ENCODE results near the gene UPK3BL1. TPM values are rescaled to one million over a fixed set of nuclear protein-coding genes. Genes with fewer than 3 reads are reported as not detected.
"Not testable (repeated sequence)": the region's sequence is repeated elsewhere in the genome, so short reads cannot be mapped to it uniquely, and the experiment has no call there.

The UPK3BL1 gene
- total and polyA plus RNA-seq, 5 experiments from 2014 or later, result 22.4 to 77.3 (median 32.6) TPM

DNA sequence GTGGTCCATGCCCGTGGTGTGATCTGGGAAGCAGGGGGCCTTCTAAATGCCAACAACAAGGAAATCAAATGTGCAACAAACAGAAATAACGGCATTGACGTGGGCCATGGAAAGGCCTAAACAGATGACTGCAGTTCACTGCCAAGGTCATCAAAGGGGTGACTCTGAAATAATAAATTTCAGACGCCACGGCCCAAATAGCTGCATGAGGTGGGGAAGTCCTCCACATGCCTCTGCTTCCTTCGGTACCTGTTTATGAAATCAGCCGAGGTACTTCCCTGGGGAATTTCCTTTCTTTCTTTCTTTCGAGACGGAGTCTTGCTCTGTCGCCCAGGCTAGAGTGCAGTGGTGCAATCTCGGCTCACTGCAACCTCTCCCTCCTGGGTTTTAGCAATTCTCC, 22.2 kb upstream of the UPK3BL1 start:
- H3K36me3 Mint-ChIP-seq, DNase-seq, H3K4me1 Mint-ChIP-seq, POLR2A ChIA-PET, H3K27me3 Mint-ChIP-seq, H3K9me3 Mint-ChIP-seq, ATAC-seq, H3K27ac Mint-ChIP-seq, H3K4me3 Mint-ChIP-seq: not testable (repeated sequence)

DNA sequence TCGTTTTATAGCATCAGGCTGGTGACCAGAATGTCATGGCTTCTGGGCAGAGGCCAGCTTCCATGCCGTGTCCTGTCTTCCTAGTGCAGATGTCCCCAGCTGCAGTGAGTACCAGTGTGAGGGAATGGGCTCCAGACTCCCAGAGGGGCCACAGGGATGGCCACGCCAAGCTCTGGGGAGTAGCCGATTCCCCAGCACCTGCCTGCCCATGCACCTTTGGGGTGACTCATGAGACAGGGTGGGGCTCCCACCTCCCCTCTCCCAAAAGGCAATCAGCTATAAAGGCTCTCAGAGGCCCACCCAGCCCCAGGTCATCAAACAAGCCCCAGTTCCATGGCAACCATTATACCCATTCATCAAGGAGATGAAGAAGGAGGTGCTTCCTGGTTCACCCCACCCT, 7.3 kb upstream of the UPK3BL1 start, which contains the start of gene SPDYE2B:
SPDYE2B (plus strand) TSS at position 396 of the 400 bp plus-strand sequence. CDS start 2,030 bp downstream, outside the sequence.
- H3K4me1 Mint-ChIP-seq, H3K9me3 Mint-ChIP-seq, DNase-seq, POLR2A ChIA-PET, H3K36me3 Mint-ChIP-seq, H3K27ac Mint-ChIP-seq, ATAC-seq, H3K4me3 Mint-ChIP-seq, H3K27me3 Mint-ChIP-seq: not testable (repeated sequence)

DNA sequence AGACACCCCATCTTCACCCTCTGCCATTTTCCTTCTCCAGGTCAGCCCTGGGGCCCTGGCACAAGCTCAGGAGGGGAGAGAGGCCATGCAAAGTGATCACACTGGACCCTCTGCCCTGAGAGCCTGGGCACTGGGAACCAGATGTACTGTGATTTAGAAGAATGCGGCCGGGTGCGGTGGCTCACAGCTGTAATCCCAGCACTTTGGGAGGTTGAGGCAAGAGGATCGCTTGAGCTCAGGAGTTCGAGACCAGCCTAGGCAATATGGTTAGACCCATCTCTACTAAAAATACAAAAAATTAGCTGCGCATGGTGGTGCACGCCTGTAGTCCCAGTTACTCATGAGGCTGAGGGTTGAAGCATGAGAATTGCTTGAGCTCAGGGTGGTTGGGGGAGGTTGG, 5.2 kb upstream of the UPK3BL1 start:
- H3K9me3 Mint-ChIP-seq, H3K36me3 Mint-ChIP-seq, H3K27me3 Mint-ChIP-seq, H3K4me3 Mint-ChIP-seq, POLR2A ChIA-PET, DNase-seq, ATAC-seq, H3K4me1 Mint-ChIP-seq, H3K27ac Mint-ChIP-seq: not testable (repeated sequence)

DNA sequence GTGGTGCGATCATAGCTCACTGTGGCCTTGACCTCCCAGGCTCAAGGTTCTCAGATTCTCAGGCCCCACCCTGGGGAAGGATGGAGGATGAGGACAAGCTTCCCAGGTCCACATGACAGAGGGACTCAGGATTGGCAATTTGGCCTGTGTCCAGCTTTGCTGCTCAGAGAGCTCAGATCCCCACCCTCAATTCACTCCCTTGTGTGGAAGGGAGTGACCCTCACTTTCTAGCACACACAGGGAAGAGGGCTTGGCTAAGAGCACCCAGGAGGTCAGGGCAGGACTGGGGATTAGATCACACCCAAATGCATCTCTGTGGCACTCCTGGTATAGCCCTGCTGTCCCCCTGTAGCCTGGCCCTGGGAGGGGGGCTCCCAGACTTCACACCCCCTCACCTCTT, 813 bp upstream of the UPK3BL1 start:
- H3K4me1 Mint-ChIP-seq, DNase-seq, H3K4me3 Mint-ChIP-seq, H3K27me3 Mint-ChIP-seq, H3K27ac Mint-ChIP-seq, H3K9me3 Mint-ChIP-seq, POLR2A ChIA-PET, H3K36me3 Mint-ChIP-seq, ATAC-seq: not testable (repeated sequence)

DNA sequence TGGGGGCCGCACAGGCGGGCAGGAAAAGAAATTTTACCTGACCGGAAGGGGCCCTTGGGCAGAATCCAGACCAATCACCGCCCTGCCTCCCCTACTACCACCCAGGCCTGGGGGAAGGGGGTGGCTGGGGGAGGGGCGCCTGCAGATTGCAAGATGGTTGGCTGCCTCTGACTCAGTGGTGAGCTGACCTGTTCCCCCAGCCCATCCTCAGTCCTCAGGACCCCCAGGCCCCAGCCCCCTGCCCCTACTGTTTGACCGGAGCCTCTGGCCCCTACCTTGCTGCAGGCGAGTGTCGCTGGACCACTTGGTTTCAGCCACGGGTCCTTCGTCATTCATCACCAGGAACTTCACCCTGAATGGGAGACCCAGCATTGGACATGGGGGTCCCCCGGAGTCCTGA, 3.7 kb downstream of the UPK3BL1 start:
- DNase-seq, H3K27ac Mint-ChIP-seq, H3K4me3 Mint-ChIP-seq, POLR2A ChIA-PET, H3K4me1 Mint-ChIP-seq, H3K9me3 Mint-ChIP-seq, H3K27me3 Mint-ChIP-seq, H3K36me3 Mint-ChIP-seq: not testable (repeated sequence)
- peak; percentile 5 to 26 for ATAC-seq

DNA sequence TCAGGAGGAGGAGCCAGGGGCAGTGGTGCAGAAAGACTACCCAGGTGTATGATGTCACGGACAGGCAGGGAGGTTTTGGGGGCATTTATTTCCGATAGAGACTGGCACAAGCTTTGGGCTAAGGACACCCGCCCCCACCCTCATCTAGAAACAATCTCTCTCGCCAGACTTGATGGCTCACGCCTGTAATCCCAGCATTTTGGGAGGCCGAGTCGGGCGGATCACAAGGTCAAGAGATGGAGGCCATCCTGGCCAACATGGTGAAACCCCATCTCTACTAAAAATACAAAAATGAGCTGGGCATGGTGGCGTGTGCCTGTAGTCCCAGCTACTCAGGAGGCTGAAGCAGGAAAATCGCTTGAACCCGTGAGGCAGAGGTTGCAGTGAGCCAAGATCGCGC, 5.6 kb downstream of the UPK3BL1 start:
- H3K9me3 Mint-ChIP-seq, H3K36me3 Mint-ChIP-seq, H3K4me1 Mint-ChIP-seq, ATAC-seq, H3K27me3 Mint-ChIP-seq, H3K27ac Mint-ChIP-seq, DNase-seq, POLR2A ChIA-PET, H3K4me3 Mint-ChIP-seq: not testable (repeated sequence)

DNA sequence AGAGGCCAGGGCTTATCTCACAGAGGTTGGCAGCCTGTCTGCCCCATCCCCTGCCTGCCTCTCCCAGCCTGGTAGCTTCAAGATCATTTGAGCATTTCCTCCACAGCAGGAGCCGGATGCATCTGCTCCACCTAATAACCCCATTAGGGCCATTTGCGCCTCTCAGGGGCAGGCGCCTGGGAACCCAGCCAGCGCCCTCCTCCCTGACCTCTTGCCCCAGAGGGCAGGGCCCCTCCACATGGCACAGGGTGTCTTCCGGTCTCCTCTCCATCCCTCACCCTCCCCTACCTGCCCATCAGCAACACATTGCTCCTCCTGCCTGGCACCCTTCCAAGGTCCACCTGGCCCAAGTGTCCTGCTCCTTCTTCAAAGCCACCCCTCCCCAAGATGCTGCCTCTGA, 7.2 kb downstream of the UPK3BL1 start:
- H3K36me3 Mint-ChIP-seq, H3K4me1 Mint-ChIP-seq, H3K4me3 Mint-ChIP-seq, H3K27me3 Mint-ChIP-seq, ATAC-seq, DNase-seq, POLR2A ChIA-PET, H3K9me3 Mint-ChIP-seq, H3K27ac Mint-ChIP-seq: not testable (repeated sequence)

DNA sequence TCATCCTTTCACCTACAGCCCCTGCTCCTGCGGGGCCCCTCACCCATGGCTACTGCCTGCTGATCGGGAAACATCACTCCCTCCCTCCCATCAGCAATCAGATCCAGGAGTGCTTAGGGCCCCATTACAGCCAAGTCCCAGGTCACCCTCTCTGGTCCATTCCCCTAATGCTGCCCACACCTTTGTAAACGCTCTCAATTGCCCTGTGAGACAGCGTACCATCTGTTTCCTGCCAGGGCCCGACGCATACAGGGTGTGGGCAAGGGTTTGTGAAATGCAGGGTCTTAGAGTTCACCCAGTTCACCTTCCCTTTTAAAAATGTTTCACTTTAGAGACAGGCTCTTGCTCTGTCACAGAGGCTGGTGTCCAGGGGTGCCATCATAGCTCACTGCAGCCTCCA, 8.3 kb downstream of the UPK3BL1 start:
- H3K4me1 Mint-ChIP-seq, H3K4me3 Mint-ChIP-seq, POLR2A ChIA-PET, H3K27me3 Mint-ChIP-seq, DNase-seq, H3K36me3 Mint-ChIP-seq, ATAC-seq, H3K27ac Mint-ChIP-seq, H3K9me3 Mint-ChIP-seq: not testable (repeated sequence)

DNA sequence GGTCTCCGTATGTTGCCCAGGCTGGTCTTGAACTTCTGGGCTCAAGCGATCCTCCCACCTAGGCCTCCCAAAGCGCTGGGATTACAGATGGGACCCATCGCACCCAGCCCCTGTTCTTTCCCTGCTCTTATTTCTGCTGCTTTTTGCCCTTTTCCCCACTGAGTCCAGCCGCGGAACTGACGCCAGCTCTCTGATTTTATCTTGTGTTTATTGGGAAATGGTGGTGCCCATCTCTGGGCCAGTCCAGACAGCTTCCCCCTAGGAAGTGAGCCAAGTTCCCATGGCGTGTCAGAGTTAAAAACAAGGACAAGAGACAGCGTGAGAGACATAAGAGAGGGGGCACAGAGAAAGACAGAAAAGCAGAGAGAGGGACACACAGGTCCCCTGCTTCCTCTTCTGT, 12.0 kb downstream of the UPK3BL1 start:
- H3K36me3 Mint-ChIP-seq, H3K9me3 Mint-ChIP-seq, H3K27me3 Mint-ChIP-seq, H3K4me1 Mint-ChIP-seq, DNase-seq, ATAC-seq, POLR2A ChIA-PET, H3K4me3 Mint-ChIP-seq: not testable (repeated sequence)
- H3K27ac Mint-ChIP-seq, result peak overlapping the region in 1 of 10 donors; percentile 43

DNA sequence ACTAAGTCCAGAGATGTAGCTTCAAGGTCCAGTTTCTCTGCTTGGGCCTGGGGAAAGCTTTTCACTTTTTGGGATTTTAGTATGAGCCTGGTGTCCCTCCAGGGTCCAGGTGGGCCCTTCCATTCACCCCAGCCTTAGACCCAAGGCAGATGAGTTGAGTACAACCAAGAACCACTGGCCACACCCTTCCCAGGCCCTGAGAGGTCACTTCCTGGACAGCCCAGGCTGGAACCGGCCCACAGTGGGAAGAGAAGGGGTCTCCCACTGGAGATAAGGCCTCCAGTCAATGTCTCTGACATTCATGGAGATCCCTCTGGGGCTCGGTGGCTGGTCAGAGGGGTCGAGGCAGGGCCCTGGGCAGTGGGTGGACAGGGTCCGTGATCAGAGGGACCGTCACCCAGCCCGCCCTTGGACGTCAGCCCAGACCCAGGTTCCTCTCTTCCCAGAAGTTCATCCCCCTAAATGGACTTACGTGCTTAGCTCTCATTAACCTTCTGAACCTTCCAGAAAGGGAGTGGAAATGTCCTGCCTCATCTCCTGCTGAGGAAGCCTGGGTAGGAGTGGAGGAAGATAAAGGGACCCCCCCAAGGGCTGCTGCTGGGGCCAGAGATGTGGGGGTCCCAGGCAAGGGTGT, 15.2 kb downstream of the UPK3BL1 start:
- DNase-seq, H3K36me3 Mint-ChIP-seq, ATAC-seq, POLR2A ChIA-PET, H3K4me1 Mint-ChIP-seq, H3K4me3 Mint-ChIP-seq, H3K9me3 Mint-ChIP-seq, H3K27me3 Mint-ChIP-seq, H3K27ac Mint-ChIP-seq: not testable (repeated sequence)

DNA sequence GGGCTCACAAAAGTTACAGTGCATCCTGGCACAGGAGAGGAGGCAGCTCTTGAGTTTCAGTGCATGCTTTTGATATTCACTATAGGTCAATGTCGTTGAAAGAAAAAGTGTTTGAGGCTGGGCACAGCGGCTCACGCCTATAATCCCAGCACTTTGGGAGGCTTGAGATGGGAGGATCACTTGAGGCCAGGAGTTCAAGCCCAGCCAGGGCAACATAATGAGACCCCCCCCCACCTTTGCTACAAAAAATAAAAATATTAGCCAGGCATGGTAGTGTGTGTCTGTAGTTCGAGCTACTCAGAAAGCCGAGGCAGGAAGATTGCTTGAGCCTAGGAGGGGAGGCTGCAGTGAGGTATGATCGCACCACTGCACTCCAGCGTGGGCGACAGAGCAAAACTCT, 24.5 kb downstream of the UPK3BL1 start:
- H3K4me3 Mint-ChIP-seq, H3K9me3 Mint-ChIP-seq, H3K27ac Mint-ChIP-seq, H3K27me3 Mint-ChIP-seq, ATAC-seq, POLR2A ChIA-PET, H3K4me1 Mint-ChIP-seq, H3K36me3 Mint-ChIP-seq: not testable (repeated sequence)
- DNase-seq, result peak in 1 of 10 donors; percentile 8

DNA sequence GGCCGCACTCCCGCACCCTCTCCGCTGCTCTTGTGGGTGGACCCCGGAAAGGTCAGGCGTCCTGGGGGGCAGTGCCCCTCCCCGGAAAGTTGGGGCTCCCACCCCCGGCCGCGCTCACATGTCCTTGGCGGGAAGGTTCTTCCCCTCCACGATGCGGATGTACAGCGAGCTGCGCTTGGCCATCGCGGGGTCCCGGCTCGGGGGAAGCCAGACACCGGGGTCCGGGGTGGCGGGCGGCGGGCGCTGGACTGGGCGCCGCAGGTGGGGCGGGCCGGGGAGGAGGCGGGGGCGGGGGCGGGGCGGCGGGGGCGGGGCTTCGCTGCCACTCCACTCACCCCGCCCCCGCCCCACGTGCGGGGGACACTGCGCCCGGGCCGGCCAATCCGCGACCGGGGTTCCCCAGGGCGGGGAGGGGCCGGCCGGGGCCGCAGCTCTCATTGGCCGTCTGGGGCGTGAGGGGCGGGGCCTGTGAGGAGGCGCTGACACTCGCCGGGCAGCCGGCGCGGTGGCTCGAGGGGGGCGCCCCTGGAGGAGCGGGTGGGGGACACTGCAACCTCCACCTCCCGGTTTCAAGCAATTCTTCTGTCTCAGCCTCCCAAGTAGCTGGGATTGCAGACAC, 26.0 kb downstream of the UPK3BL1 start, which contains the start of gene RASA4:
RASA4 (minus strand) TSS at position 250 of the 619 bp plus-strand sequence; CDS start at position 183, 67 bp downstream.
- peak within 1 kb of the TSS in 1 of 10 donors; percentile 43 for H3K27ac Mint-ChIP-seq
- DNase-seq (peak in 8 of 10 donors; percentile 22 to 69 (median 34)), ATAC-seq (peak; percentile 97 to 98)
- H3K9me3 Mint-ChIP-seq, H3K27me3 Mint-ChIP-seq, H3K36me3 Mint-ChIP-seq, POLR2A ChIA-PET, H3K4me1 Mint-ChIP-seq: not testable (repeated sequence)
- peak within 1 kb of the TSS in 7 of 10 donors; percentile 28 to 77 (median 51) for H3K4me3 Mint-ChIP-seq

DNA sequence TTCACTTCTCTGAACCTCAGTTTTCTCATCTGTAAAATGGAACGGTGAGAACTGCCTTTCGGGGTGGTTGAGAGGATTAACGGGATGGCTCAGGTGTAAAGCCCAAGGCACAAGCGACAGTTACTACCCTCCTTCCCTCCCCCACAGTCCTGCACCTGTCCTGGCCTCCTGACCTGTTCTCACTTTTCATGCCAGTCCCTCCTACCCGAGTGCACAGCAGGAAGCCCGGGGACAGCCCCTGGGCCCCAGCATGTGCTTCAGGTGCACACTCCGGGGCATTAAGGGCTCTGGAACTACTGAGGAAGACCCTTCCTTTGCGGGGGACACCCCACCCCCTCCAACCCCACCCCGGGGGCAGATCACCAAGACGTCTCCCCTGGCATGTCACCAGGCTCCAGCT, 26.7 kb downstream of the UPK3BL1 start:
- H3K4me1 Mint-ChIP-seq, H3K4me3 Mint-ChIP-seq, DNase-seq, H3K27ac Mint-ChIP-seq, POLR2A ChIA-PET, H3K36me3 Mint-ChIP-seq, H3K27me3 Mint-ChIP-seq, H3K9me3 Mint-ChIP-seq: not testable (repeated sequence)
- peak in 1 of 2 donors; percentile 1 for ATAC-seq

DNA sequence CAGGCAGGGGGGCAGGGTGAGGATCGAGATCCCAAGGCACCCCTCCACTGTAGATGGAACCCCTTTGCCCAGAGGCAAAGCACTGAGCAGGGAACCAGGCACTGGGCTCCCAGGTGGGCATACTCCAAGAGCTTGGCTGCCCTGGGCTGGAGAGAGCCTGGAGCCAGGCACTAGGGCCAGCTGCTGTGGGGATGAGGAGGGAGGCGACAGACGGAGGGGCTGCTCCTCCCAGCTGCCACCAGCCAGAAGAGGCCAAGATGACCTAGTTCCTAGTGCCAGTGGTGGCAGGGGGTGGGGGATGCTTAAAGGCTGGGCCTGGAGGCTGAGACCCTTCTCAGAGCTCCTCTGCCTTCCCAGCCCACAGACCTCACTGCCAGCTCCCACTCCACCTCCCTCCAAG, 27.7 kb downstream of the UPK3BL1 start:
- H3K4me1 Mint-ChIP-seq, ATAC-seq, DNase-seq, H3K27ac Mint-ChIP-seq, H3K4me3 Mint-ChIP-seq, H3K27me3 Mint-ChIP-seq, H3K36me3 Mint-ChIP-seq, H3K9me3 Mint-ChIP-seq, POLR2A ChIA-PET: not testable (repeated sequence)
